ENCODE measurements around the gene PGAP2.
"Not testable (repeated sequence)": the region's sequence is repeated elsewhere in the genome, so short reads cannot be mapped to it uniquely, and the experiment has no call there.

DNA sequence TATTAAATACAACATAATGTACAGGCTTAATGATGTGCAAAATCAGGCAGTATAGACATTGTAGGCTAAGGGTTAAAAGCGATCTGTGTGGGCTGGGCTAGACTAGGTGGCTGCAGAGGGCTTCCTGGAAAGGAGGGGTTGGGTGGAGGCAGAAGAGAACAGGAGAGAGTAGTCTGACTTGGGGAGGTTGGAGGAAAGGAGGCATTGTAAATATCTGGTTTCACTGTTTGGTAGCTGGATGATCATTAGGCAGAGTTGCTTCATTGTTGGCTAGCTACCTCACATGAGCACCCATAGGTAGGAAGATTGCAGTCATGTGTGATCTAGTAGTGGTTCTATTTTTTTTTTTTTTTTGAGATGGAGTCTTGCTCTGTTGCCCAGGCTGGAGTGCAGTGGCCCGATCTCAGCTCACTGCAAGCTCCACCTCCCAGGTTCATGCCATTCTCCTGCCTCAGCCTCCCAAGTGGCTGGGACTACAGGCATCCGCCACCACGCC is 52.6 kb downstream of the PGAP2 start:
- TF ChIP-seq, protein P1, sequence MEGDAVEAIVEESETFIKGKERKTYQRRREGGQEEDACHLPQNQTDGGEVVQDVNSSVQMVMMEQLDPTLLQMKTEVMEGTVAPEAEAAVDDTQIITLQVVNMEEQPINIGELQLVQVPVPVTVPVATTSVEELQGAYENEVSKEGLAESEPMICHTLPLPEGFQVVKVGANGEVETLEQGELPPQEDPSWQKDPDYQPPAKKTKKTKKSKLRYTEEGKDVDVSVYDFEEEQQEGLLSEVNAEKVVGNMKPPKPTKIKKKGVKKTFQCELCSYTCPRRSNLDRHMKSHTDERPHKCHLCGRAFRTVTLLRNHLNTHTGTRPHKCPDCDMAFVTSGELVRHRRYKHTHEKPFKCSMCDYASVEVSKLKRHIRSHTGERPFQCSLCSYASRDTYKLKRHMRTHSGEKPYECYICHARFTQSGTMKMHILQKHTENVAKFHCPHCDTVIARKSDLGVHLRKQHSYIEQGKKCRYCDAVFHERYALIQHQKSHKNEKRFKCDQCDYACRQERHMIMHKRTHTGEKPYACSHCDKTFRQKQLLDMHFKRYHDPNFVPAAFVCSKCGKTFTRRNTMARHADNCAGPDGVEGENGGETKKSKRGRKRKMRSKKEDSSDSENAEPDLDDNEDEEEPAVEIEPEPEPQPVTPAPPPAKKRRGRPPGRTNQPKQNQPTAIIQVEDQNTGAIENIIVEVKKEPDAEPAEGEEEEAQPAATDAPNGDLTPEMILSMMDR (IDR thresholded peaks at IDR 0.05 in 2 of 3, conservative IDR thresholded peaks at IDR 0.05 in 1 of 3; ENCODE audit: borderline replicate concordance in 1 of 3, insufficient read depth in 1 of 3, low read depth in 2 of 3, low read length in 2 of 3) = not testable (repeated sequence)
- not testable (repeated sequence) for TF ChIP-seq RAD21 (IDR thresholded peaks at IDR 0.05; ENCODE audit: low read depth); JUND (IDR thresholded peaks at IDR 0.05); SP1 (IDR thresholded peaks at IDR 0.05; ENCODE audit: low read depth); SIN3A (IDR thresholded peaks at IDR 0.05; ENCODE audit: low read depth); POLR2AphosphoS5 (IDR thresholded peaks at IDR 0.05; ENCODE audit: low read depth, low read length)
- TF ChIP-seq, protein P2, sequence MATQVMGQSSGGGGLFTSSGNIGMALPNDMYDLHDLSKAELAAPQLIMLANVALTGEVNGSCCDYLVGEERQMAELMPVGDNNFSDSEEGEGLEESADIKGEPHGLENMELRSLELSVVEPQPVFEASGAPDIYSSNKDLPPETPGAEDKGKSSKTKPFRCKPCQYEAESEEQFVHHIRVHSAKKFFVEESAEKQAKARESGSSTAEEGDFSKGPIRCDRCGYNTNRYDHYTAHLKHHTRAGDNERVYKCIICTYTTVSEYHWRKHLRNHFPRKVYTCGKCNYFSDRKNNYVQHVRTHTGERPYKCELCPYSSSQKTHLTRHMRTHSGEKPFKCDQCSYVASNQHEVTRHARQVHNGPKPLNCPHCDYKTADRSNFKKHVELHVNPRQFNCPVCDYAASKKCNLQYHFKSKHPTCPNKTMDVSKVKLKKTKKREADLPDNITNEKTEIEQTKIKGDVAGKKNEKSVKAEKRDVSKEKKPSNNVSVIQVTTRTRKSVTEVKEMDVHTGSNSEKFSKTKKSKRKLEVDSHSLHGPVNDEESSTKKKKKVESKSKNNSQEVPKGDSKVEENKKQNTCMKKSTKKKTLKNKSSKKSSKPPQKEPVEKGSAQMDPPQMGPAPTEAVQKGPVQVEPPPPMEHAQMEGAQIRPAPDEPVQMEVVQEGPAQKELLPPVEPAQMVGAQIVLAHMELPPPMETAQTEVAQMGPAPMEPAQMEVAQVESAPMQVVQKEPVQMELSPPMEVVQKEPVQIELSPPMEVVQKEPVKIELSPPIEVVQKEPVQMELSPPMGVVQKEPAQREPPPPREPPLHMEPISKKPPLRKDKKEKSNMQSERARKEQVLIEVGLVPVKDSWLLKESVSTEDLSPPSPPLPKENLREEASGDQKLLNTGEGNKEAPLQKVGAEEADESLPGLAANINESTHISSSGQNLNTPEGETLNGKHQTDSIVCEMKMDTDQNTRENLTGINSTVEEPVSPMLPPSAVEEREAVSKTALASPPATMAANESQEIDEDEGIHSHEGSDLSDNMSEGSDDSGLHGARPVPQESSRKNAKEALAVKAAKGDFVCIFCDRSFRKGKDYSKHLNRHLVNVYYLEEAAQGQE (IDR thresholded peaks at IDR 0.05; ENCODE audit: low read depth) = not testable (repeated sequence)

All from HCT116 (cell line).